ENCODE results near the gene CHN2.

- TF ChIP-seq, protein P1, sequence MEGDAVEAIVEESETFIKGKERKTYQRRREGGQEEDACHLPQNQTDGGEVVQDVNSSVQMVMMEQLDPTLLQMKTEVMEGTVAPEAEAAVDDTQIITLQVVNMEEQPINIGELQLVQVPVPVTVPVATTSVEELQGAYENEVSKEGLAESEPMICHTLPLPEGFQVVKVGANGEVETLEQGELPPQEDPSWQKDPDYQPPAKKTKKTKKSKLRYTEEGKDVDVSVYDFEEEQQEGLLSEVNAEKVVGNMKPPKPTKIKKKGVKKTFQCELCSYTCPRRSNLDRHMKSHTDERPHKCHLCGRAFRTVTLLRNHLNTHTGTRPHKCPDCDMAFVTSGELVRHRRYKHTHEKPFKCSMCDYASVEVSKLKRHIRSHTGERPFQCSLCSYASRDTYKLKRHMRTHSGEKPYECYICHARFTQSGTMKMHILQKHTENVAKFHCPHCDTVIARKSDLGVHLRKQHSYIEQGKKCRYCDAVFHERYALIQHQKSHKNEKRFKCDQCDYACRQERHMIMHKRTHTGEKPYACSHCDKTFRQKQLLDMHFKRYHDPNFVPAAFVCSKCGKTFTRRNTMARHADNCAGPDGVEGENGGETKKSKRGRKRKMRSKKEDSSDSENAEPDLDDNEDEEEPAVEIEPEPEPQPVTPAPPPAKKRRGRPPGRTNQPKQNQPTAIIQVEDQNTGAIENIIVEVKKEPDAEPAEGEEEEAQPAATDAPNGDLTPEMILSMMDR (IDR thresholded peaks at IDR 0.05), result no peak
- no peak for TF ChIP-seq EP300 (IDR thresholded peaks at IDR 0.05)
Observed at GRCh38 chr7:29269935-29270334, 75.4 kb downstream of the CHN2 start.
